ENCODE measurements around the gene SMAGP. TPM values are rescaled to one million over a fixed set of nuclear protein-coding genes. Genes with fewer than 3 reads are reported as not detected.
"Not testable (repeated sequence)": the region's sequence is repeated elsewhere in the genome, so short reads cannot be mapped to it uniquely, and the experiment has no call there.

The SMAGP gene, protein sequence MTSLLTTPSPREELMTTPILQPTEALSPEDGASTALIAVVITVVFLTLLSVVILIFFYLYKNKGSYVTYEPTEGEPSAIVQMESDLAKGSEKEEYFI
- polyA plus RNA-seq (42.9 to 63.3 TPM (median 52.1 TPM) in 3 replicates), polyA minus RNA-seq (29.1 to 66.6 TPM (median 34.8 TPM) in 3 replicates)
- 19.0 TPM for polyA plus RNA-seq (2011; ENCODE audit: low read depth)
- 62.2 and 69.4 TPM in 2 replicates for polyA plus RNA-seq (2011; cell fraction: cytosol; rRNA removed)
- polyA plus RNA-seq (2011; cell fraction: nucleus; rRNA removed): 47.6 and 53.1 TPM in 2 replicates
- polyA plus RNA-seq (2012; ENCODE audit: low replicate concordance): 36.6 and 45.5 TPM in 2 replicates
- 26.3 TPM for polyA minus RNA-seq (2011; cell fraction: cytosol; rRNA and poly(A)+ RNA removed)
- 7.5 and 15.5 TPM in 2 replicates for polyA minus RNA-seq (2011; cell fraction: nucleus; rRNA and poly(A)+ RNA removed)

DNA sequence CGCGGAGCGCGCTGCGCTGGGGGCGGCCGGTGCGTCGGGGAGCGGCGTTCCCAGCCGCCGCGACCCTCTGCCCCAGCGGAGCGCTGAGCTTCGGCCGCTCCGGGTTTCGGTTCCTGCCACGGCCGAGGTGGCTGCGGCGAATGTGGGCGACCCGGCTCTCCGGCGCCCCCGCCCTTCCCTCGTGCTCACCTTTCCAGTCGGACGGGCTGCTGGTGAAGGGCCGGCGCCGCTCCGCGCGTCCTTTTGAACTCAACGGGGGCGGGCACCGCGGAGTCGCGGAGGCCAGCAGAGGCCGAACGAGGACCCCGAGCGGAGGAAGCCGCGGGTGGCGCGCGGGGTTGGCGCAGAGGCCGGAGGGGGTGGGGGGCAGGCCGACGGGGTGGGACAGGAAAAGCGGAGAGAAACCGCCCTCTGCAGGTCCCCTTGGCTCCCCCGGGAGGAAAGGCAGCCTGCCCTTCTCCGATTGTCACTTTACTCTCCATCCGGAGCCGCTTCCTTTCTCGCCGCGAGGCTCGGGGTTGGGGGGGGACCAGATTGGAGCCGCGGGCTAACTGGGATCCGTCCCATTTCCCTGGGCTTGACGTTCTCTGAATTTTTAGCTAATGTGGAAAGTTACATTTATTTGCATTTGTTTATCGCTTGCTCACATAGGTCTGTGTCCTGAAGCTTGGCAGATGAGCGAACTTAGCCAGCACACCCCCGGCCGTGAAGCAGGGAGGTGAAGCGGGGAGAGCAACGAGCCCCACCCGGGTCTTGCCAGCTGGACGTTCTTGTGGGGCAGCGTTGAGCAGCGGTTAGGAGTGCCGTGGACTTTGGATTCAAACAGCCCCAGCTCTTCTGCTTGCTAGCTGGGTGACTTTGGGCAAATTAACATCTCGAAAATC, at the start of gene SMAGP:
Gene SMAGP, minus strand, starts transcription at position 349 of the 884 bp plus-strand sequence. CDS start 1,137 bp downstream, outside the sequence.
- TF ChIP-seq, protein P1, sequence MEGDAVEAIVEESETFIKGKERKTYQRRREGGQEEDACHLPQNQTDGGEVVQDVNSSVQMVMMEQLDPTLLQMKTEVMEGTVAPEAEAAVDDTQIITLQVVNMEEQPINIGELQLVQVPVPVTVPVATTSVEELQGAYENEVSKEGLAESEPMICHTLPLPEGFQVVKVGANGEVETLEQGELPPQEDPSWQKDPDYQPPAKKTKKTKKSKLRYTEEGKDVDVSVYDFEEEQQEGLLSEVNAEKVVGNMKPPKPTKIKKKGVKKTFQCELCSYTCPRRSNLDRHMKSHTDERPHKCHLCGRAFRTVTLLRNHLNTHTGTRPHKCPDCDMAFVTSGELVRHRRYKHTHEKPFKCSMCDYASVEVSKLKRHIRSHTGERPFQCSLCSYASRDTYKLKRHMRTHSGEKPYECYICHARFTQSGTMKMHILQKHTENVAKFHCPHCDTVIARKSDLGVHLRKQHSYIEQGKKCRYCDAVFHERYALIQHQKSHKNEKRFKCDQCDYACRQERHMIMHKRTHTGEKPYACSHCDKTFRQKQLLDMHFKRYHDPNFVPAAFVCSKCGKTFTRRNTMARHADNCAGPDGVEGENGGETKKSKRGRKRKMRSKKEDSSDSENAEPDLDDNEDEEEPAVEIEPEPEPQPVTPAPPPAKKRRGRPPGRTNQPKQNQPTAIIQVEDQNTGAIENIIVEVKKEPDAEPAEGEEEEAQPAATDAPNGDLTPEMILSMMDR (optimal IDR thresholded peaks at IDR 0.05 in 1 of 3, IDR thresholded peaks at IDR 0.05 in 1 of 3, conservative IDR thresholded peaks at IDR 0.05 in 1 of 3; ENCODE audit: extremely low read depth in 1 of 3, insufficient read depth in 2 of 3, low read length in 3 of 3): peak in 1 of 3 experiments; percentile 23
- TF ChIP-seq EZH2 (IDR thresholded peaks at IDR 0.05; ENCODE audit: low read length): no peak
- H3K9me3 ChIP-seq (ENCODE audit: control insufficient read depth, low read depth, low read length): no peaks in the 10 kb centered on the region
- FAIRE-seq (no peak), DNase-seq (ENCODE audit: low read depth, low spot score) (no peak)
- H3K9me1 ChIP-seq (ENCODE audit: control insufficient read depth, extremely low read depth, insufficient read depth, low read length): no peaks in the 10 kb centered on the region
- peak within 1 kb of the TSS; percentile 62 to 90 (median 89) for H3K4me3 ChIP-seq (ENCODE audit: control insufficient read depth in 2 of 3, extremely low read depth in 1 of 3, insufficient read depth in 2 of 3, low read depth in 1 of 3, low read length in 3 of 3)
- H3K4me1 ChIP-seq (ENCODE audit: control insufficient read depth, extremely low read depth, insufficient read depth, low read length): peaks cover 22% of the 10 kb centered on the region
- H3K79me2 ChIP-seq (ENCODE audit: control insufficient read depth, insufficient read depth, low read length): peaks cover 17% of the 10 kb centered on the region
- no peaks in the 10 kb centered on the region for H3K27me3 ChIP-seq (ENCODE audit: control insufficient read depth, extremely low read depth, insufficient read depth, low read length)
- peak within 1 kb of the TSS; percentile 99 for H3K4me2 ChIP-seq (ENCODE audit: control insufficient read depth, extremely low read depth, insufficient read depth, low read depth, low read length)
- no peaks in the 10 kb centered on the region for H4K20me1 ChIP-seq (ENCODE audit: control insufficient read depth, extremely low read depth, insufficient read depth, low read length)
- H3K36me3 ChIP-seq (ENCODE audit: control insufficient read depth in 2 of 2, extremely low read depth in 1 of 2, insufficient read depth in 2 of 2, low read length in 2 of 2): peaks cover 0 to under 1% of the 10 kb centered on the region in 2 experiments
- H2AFZ ChIP-seq (ENCODE audit: control insufficient read depth, low read length): peak within 1 kb of the TSS; percentile 78
- peak within 1 kb of the TSS; percentile 94 for H3K9ac ChIP-seq (ENCODE audit: control insufficient read depth, extremely low read depth, insufficient read depth, low read length)
- H3K27ac ChIP-seq (ENCODE audit: control insufficient read depth, insufficient read depth, low read length): peak within 1 kb of the TSS; percentile 94
- dilution Hi-C loops (cut with MboI; ENCODE audit: extremely low pct_ligation_motif_present, low sequenced_read_pairs): no loop called here

DNA sequence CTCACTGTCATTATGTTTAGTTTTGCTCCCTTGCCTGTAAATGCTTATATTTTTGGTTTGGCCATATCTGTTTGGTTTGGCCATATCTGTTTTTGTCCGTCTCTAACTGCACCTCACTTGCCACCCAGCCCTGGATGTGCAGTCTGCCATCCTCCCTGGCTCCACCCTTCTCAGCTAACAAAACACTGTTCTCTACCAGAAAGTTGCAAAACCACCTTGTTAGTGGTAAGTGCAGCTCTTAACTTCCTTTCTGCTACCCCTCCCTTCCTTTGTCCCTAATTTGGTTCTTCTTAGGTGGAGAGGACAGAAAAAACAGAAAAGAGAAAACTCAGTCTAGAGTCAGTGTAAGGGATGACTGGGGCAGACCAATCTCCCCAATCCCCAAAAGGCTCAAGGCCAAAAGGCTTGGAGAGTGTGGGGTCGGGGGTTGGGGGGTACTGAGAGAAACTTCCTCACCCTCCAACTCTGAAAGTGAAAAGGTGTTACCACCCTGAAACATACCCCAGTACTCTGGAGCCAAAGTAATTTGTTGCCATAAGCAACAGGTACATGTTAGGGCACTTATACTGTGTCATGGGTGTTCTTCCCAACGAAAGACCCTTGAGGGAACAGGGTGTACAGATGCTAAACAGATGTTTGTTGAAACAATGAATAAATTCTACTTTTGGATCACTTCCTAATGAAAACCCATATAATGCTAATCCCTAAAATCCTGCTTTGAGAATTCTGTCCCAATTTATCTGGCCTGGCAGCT, 48.8 kb upstream of the SMAGP start:
- H3K9me3 ChIP-seq (ENCODE audit: control insufficient read depth, low read depth, low read length): no peaks in the 10 kb centered on the region
- H3K9me1 ChIP-seq (ENCODE audit: control insufficient read depth, extremely low read depth, insufficient read depth, low read length): no peaks in the 10 kb centered on the region
- FAIRE-seq (no peak), DNase-seq (ENCODE audit: low read depth, low spot score) (no peak)
- peaks cover 4% of the 10 kb centered on the region for H3K4me1 ChIP-seq (ENCODE audit: control insufficient read depth, extremely low read depth, insufficient read depth, low read length)
- no peaks in the 10 kb centered on the region for H4K20me1 ChIP-seq (ENCODE audit: control insufficient read depth, extremely low read depth, insufficient read depth, low read length)
- no peak overlapping the region for H3K4me2 ChIP-seq (ENCODE audit: control insufficient read depth, extremely low read depth, insufficient read depth, low read depth, low read length)
- H3K9ac ChIP-seq (ENCODE audit: control insufficient read depth, extremely low read depth, insufficient read depth, low read length): no peak overlapping the region
- dilution Hi-C loops (cut with MboI; ENCODE audit: extremely low pct_ligation_motif_present, low sequenced_read_pairs): no loop called here
- H3K36me3 ChIP-seq (ENCODE audit: control insufficient read depth in 2 of 2, extremely low read depth in 1 of 2, insufficient read depth in 2 of 2, low read length in 2 of 2): no peaks in the 10 kb centered on the region
- H3K27me3 ChIP-seq (ENCODE audit: control insufficient read depth, extremely low read depth, insufficient read depth, low read length): no peaks in the 10 kb centered on the region
- H3K27ac ChIP-seq (ENCODE audit: control insufficient read depth, insufficient read depth, low read length): no peak overlapping the region
- TF ChIP-seq EZH2 (IDR thresholded peaks at IDR 0.05; ENCODE audit: low read length): no peak
- TF ChIP-seq, protein P1 (optimal IDR thresholded peaks at IDR 0.05 in 1 of 3, IDR thresholded peaks at IDR 0.05 in 1 of 3, conservative IDR thresholded peaks at IDR 0.05 in 1 of 3; ENCODE audit: extremely low read depth in 1 of 3, insufficient read depth in 2 of 3, low read length in 3 of 3): no peak
- H3K4me3 ChIP-seq (ENCODE audit: control insufficient read depth in 2 of 3, extremely low read depth in 1 of 3, insufficient read depth in 2 of 3, low read depth in 1 of 3, low read length in 3 of 3): no peak overlapping the region
- no peaks in the 10 kb centered on the region for H3K79me2 ChIP-seq (ENCODE audit: control insufficient read depth, insufficient read depth, low read length)
- no peak overlapping the region for H2AFZ ChIP-seq (ENCODE audit: control insufficient read depth, low read length)

DNA sequence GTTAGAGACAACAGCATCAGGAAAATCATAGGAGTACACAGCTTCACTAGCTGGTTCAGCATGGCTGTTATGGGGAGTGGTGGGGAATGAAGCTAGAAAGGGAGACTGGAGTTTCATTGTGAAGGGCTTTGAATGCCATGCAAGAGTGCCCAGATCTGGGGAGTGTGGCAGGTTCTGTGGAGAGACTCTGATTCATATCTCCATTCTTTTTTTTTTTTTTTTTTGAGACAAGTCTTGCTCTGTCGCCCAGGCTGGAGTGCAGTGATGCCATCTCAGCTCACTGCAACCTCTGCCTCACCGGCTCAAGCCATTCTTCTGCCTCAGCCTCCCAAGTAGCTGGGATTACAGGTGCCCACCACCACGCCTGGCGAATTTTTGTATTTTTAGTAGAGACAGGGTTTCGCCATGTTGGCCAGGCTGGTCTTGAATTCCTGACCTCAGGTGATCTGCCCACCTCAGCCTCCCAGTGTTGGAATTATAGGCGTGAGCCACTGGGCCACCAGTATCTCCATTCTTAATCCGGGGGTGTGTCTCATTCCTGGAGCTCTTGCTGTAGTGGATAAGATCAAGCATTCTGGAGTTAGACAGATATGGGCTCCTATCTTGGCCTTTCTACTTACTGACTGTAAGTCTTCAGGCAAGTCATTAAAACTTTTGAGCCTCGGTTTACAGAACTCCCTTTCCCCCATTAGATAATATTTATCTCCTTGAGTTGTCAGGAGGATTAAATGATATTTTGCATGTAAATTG, 48.0 kb upstream of the SMAGP start:
- dilution Hi-C loops (cut with MboI; ENCODE audit: extremely low pct_ligation_motif_present, low sequenced_read_pairs); FAIRE-seq; H2AFZ ChIP-seq (ENCODE audit: control insufficient read depth, low read length); H3K9ac ChIP-seq (ENCODE audit: control insufficient read depth, extremely low read depth, insufficient read depth, low read length); H3K4me3 ChIP-seq (ENCODE audit: control insufficient read depth in 2 of 3, extremely low read depth in 1 of 3, insufficient read depth in 2 of 3, low read depth in 1 of 3, low read length in 3 of 3); DNase-seq (ENCODE audit: low read depth, low spot score); H3K9me3 ChIP-seq (ENCODE audit: control insufficient read depth, low read depth, low read length); H3K36me3 ChIP-seq (ENCODE audit: control insufficient read depth in 2 of 2, extremely low read depth in 1 of 2, insufficient read depth in 2 of 2, low read length in 2 of 2); H3K27ac ChIP-seq (ENCODE audit: control insufficient read depth, insufficient read depth, low read length); H3K27me3 ChIP-seq (ENCODE audit: control insufficient read depth, extremely low read depth, insufficient read depth, low read length); H4K20me1 ChIP-seq (ENCODE audit: control insufficient read depth, extremely low read depth, insufficient read depth, low read length); H3K4me1 ChIP-seq (ENCODE audit: control insufficient read depth, extremely low read depth, insufficient read depth, low read length); H3K4me2 ChIP-seq (ENCODE audit: control insufficient read depth, extremely low read depth, insufficient read depth, low read depth, low read length); H3K9me1 ChIP-seq (ENCODE audit: control insufficient read depth, extremely low read depth, insufficient read depth, low read length); H3K79me2 ChIP-seq (ENCODE audit: control insufficient read depth, insufficient read depth, low read length): not testable (repeated sequence)
